Activated naive CD4-positive, alpha-beta T cell treated with anti-CD3 and anti-CD28 coated beads, Interleukin-2, amount 50 U/mL, for 72 hours (primary cell): ENCODE results near the gene CEBPA. TPM values are rescaled to one million over a fixed set of nuclear protein-coding genes. Genes with fewer than 3 reads are reported as not detected.
"Not testable (repeated sequence)": the region's sequence is repeated elsewhere in the genome, so short reads cannot be mapped to it uniquely, and the experiment has no call there.

ENCODE experiments used
- ATAC-seq, 2 donors: fragments of 150-1000 bp; cut with Tn5 transposase; 2 replicates each; pipeline ENCODE4 v1.10.0; 2021; ENCODE audit warnings: mild to moderate bottlenecking in 2 of 2, moderate library complexity in 2 of 2
- DNase-seq, 2 donors: peaks; one replicate each; pipeline ENCODE4 v3.0.0; 2021 to 2022; ENCODE audit warnings: low spot score in 2 of 2
- H3K27ac Mint-ChIP-seq, 2 donors: one replicate each; pipeline ENCODE4 v1.8.0; 2022; ENCODE audit warnings: mild to moderate bottlenecking in 2 of 2, mixed read lengths in 2 of 2
- H3K36me3 Mint-ChIP-seq, 2 donors: one replicate each; pipeline ENCODE4 v1.8.0; 2022; ENCODE audit warnings: mixed read lengths in 2 of 2
- H3K9me3 Mint-ChIP-seq, 2 donors: one replicate each; pipeline ENCODE4 v1.8.0; 2022; ENCODE audit warnings: mixed read lengths in 2 of 2
- total RNA-seq, 2 donors: library from RNA; stranded (reverse); gene quantifications; one replicate each; pipeline ENCODE4 v1.2.3, GENCODE V29; 2022

The CEBPA gene
- total RNA-seq, 2 donors from 2014 or later: 0.49 TPM; not detected in 1

DNA sequence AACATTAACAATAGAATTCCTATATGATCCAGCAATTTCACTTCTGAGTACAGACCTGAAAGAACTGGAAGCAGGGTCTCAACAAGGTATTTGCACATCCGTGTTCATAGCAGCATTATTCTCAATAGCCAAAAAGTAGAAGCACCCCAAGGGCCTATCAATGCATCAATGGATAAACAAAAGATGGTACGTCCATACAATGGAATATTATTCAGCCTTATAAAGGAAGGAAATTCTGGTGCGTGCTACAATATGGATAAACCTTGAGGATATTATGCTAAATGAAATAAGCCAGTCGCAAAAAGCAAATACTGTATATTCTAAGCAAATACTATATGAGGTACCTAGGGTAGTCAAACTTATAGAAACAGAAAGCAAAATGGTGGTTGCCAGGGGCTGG is 30.8 kb upstream of the CEBPA start:
- Mint-ChIP-seq H3K27ac (no peak overlapping the region), H3K9me3 (no peaks in the 10 kb centered on the region), H3K36me3 (no peaks in the 10 kb centered on the region)
- no peak for DNase-seq
- ATAC-seq: no peak

DNA sequence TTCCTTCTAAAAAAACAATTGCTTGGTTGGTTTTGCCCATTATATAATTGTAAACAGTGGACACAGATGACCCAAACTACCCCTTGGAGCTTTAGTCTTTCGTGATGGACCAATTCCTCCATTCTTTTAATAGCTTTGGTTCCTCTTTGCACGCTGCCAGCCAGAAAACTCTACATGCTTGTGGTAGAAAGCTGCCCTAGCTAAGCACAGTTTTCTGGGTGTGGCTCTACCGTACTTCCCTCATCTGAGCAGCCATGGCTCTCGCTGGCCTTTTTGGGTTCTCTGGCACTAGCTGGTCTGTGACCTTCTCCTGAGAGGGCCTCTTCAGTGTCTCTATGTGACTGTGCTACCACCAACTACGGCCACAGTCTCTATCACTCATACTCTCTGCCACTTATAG is 29.9 kb upstream of the CEBPA start:
- H3K9me3 Mint-ChIP-seq: no peaks in the 10 kb centered on the region
- H3K27ac Mint-ChIP-seq: no peak overlapping the region
- no peak for DNase-seq
- ATAC-seq: no peak
- H3K36me3 Mint-ChIP-seq: no peaks in the 10 kb centered on the region

DNA sequence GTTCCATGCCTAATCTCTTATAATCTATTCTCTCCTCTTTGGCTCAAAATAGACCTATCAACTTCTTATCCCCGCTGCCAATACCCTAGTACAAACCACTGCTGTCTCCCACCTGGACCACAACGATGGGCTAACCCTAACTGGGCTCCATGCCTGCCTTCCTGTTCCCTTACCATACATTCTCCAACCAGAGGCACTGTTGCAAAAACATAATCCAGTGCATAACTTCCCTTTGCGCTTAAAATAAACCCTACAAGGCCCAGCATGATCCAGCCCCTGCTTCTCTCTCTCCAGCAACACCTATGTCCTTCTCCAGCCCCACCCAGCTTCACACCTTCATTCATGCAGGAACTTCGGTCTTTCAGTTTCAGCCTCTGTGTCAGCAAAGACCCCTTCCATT is 27.4 kb upstream of the CEBPA start:
- Mint-ChIP-seq H3K27ac (no peak overlapping the region), H3K9me3 (no peaks in the 10 kb centered on the region), H3K36me3 (no peaks in the 10 kb centered on the region)
- no peak for ATAC-seq
- no peak for DNase-seq

DNA sequence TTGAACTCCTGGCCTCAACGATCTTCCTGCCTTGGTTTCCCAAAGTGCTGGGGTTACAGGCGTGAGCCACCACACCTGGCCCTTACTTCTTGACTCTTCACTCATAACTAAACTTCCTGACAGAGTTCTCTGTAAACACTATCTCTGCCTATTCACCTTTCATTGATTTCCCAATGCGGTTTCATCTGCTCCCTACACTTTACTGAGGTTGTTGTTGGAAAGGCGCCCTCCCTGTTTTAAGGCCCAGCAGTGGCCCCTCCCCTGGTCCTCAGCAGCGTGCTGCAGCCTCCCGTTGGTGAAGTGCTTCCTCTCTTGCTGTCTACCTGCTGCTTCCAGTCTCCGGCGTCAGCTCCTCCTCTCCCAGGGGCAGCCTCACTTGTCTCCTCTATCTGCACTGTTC is 26.7 kb upstream of the CEBPA start:
- Mint-ChIP-seq H3K9me3 (no peaks in the 10 kb centered on the region), H3K36me3 (no peaks in the 10 kb centered on the region)

DNA sequence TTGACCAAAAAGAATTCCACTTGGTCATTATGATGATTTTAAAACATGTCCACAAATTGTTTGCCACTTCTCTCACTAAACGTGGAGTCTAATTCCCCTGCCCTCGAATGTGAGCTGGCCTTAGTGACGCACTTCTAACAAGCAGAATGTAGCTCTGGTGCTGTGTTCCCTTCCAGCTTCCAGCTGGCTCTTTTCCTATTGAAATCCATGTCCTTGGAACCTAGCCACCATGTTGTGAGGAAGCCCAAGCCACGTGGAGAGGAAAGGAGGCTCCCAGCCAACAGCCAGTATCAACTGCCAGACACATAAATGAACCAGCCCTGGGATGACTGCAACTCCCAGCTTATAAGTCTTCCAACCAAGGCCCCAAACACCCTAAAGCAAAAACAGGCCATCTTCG is 23.6 kb upstream of the CEBPA start:
- no peak overlapping the region for H3K27ac Mint-ChIP-seq
- no peaks in the 10 kb centered on the region for H3K36me3 Mint-ChIP-seq
- no peaks in the 10 kb centered on the region for H3K9me3 Mint-ChIP-seq
- ATAC-seq (no peak), DNase-seq (no peak)

More for the DNA sequence above, 26.7 kb upstream of the CEBPA start:
- DNase-seq (no peak), ATAC-seq (no peak)
- no peak overlapping the region for H3K27ac Mint-ChIP-seq

DNA sequence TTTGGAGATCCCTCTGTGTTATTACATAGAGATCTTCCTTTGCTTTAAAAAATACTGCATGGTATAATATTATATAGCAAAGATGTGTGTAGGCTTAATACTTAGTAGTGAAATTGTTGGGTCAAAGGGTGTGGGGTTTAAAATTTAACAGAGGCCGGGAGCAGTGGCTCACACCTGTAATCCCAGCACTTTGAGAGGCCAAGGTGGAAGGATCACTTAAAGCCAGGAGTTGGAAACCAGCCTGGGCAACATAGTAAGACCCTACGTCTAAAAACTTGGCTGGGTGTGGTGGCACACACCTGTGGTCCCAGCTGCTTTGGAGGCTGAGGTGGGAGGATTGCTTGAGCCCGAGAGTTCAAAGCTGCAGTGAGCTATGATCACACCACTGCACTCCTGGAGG is 22.3 kb upstream of the CEBPA start:
- Mint-ChIP-seq H3K36me3 (peaks cover 0 to 5% of the 10 kb centered on the region in 2 donors), H3K9me3 (peaks cover 0 to 5% of the 10 kb centered on the region in 2 donors), H3K27ac (no peak overlapping the region)
- DNase-seq: no peak
- ATAC-seq: no peak

DNA sequence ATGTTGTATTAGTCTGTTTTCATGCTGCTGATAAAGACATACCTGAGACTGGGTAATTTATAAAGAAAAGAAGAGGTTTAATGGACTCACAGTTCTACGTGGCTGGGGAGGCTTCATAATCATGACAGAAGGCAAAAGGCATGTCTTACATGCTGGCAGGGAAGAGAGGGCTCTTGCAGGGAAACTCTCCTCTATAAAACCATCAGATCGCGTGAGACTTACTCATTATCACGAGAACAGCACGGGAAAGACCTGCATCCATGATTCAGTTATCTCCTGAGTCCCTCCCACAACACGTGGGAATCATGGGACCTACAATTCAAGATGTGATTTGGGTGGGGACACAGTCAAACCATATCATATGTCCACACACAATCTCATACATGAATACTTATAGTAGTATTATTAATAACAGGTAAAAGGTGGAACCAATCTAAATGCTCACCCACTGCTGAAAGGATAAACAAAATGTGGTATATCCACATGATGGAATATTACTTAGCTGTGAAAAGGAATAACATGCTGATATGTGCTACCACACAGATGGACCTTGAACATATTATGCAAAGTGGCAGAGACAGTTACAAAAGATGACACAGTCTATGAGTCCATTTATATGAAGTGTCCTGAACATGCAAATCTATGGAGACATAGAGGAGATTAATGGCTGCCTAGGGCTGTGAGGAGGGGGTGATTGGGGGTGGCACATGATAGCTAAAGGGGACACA is 20.9 kb upstream of the CEBPA start:
- peaks cover 0 to 10% of the 10 kb centered on the region in 2 donors for H3K36me3 Mint-ChIP-seq
- no peak for DNase-seq
- H3K9me3 Mint-ChIP-seq: peaks cover 0 to 5% of the 10 kb centered on the region in 2 donors
- ATAC-seq: no peak
- H3K27ac Mint-ChIP-seq: no peak overlapping the region

DNA sequence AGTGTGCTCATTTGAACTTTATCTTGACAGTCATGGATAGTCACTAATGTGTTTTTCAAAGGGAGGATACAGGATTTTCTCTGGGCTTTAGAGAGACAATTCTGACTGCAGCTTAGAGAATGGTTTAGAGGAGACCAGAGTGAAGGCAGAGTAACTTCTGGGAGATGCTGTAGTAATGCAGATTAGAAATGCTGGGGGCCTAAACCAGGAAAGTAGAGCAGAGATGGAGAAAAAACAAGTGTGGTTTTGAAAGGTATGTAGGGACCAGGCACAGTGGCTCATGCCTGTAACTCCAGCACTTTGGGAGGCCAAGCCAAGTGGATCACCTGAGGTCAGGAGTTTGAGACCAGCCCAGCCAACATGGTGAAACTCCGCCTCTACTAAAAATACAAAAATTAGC is 18.3 kb upstream of the CEBPA start:
- Mint-ChIP-seq H3K36me3 (peaks cover 0 to 10% of the 10 kb centered on the region in 2 donors), H3K27ac (no peak overlapping the region), H3K9me3 (peaks cover 0 to 5% of the 10 kb centered on the region in 2 donors)
- no peak for ATAC-seq
- DNase-seq: no peak

DNA sequence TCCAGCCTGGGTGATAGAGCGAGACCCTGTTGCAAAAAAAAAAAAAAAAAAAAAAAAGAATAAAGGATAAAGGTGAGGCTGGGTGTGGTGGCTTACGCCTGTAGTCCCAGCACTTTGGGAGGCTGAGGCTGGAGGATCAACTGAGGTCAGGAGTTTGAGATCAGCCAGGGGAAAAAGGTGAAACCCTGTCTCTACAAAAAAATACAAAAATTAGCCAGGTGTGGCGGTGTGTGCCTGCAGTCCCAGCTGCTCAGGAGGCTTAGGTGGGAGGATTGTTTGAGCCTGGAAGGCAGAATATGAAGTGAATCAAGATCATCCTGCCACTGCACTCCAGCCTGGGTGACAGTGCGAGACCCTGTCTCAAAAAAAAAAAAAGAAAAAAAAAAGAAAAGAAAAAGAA is 15.7 kb upstream of the CEBPA start:
- not testable (repeated sequence) for ATAC-seq

DNA sequence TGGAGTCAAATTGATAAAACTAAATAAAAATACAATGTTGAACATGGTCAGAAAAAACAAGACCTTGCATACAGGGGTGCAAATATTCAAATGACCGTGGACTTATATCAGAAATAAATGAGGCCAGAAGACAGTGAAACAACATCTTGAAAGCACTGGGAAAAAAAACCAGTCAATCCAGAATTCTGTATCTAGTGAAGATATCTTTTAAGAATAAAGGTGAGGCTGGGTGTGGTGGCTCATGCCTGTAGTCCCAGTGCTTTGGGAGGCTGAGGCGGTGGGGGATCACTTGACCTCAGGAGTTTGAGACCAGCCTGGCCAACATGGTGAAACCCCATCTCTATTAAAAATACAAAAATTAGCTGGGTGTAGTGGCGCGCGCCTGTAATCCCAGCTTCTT is 15.2 kb upstream of the CEBPA start:
- ATAC-seq: no peak
- no peak for DNase-seq
- Mint-ChIP-seq H3K27ac (no peak overlapping the region), H3K9me3 (peaks cover 0 to 5% of the 10 kb centered on the region in 2 donors), H3K36me3 (peaks cover 0 to 10% of the 10 kb centered on the region in 2 donors)

More for the DNA sequence above, 15.7 kb upstream of the CEBPA start:
- H3K27ac Mint-ChIP-seq, DNase-seq, H3K36me3 Mint-ChIP-seq, H3K9me3 Mint-ChIP-seq: not testable (repeated sequence)

DNA sequence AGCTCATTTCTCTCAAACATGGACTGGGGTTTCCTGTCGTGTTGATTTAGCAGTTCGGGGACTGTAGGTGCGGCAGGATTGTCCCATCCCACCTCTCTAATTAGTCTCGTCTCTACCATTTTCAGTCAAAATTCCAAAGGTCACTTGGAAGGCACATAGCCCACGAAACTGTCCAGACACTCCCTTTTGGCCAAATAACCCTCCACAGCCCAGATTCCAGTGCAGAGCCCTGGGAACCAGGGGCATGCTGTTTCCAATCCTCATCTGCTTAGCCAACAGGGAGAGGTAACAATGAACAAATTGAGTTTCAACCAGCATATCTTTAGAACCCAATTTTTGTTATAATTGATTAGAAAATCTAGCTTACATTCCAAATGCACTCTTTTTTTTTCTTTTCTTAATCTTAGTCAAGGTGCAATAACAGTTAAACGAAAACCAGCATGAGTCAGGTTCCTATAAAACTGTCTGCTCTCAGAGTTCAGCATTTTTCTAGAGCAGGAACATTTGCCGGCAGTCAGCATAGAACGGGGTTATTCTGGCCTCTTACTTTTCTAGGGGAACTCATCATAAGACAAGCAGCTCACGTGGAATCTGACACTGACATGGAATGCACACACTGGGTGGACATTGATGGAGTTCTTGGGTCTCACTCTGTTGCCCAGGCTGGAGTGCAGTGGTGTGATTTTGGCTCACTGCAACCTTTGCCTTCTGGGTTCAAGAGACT is 14.4 kb upstream of the CEBPA start:
- peaks cover 0 to 5% of the 10 kb centered on the region in 2 donors for H3K9me3 Mint-ChIP-seq
- ATAC-seq (no peak), DNase-seq (no peak)
- peaks cover 0 to 10% of the 10 kb centered on the region in 2 donors for H3K36me3 Mint-ChIP-seq
- H3K27ac Mint-ChIP-seq: no peak overlapping the region

DNA sequence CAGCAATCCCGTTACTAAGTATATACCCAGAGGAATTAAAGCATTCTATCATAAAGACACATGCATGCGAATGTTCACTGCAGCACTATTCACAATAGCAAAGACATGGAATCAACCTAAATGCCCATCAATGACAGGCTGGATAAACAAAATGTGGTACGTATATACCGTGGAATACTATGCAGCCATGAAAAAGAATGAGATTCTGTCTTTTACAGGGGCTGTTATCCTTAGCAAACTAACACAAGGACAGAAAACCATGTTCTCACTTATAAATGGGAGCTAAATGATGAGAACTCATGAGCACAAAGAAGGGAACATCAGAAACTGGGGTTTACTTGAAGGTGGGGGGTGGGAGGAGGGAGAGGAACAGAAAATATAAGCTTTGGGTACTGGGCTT is 10.5 kb upstream of the CEBPA start:
- not testable (repeated sequence) for H3K27ac Mint-ChIP-seq, ATAC-seq, H3K36me3 Mint-ChIP-seq, DNase-seq, H3K9me3 Mint-ChIP-seq

DNA sequence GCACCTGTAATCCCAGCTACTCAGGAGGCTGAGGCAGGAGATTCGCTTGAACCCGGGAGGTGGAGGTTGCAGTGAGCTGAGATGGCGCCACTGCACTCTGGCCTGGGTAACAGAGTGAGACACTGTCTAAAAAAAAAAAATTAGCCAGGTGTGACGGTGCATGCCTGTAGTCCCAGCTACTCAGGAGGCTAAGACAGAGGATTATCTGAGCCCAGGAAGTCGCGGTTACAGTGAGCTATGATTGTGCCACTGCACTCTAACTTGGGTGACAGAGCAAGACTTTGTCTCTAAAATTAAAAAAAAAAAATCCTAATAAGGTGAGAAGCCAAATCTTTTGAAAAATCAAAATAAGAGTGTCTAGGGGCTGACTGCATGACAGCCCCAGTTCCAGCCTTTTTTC is 9.7 kb upstream of the CEBPA start:
- Mint-ChIP-seq H3K9me3 (no peaks in the 10 kb centered on the region), H3K36me3 (no peaks in the 10 kb centered on the region), H3K27ac (no peak overlapping the region)
- ATAC-seq: no peak
- no peak for DNase-seq

DNA sequence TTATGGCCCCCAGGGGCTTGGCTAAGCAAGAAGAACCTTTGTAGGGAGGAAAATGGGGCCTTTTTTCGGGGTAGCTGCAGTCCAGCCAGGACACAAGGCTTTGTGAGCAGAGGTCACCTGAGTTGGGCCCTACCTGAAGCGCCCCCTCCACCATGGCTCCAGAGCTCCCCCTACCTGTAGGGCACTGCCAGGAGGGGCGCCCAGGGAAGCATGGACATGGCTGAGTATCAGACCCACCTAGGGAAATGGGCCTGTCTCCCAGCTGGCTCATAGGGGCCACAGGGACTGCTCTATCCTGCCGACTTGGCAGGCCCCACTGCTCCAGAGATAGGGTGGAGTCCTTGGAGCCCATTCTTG is 9.0 kb upstream of the CEBPA start:
- peak in 1 of 2 donors; percentile 40 for DNase-seq
- H3K36me3 Mint-ChIP-seq: no peaks in the 10 kb centered on the region
- H3K9me3 Mint-ChIP-seq: no peaks in the 10 kb centered on the region
- ATAC-seq: peak in 1 of 2 donors; percentile 64
- no peak overlapping the region for H3K27ac Mint-ChIP-seq

DNA sequence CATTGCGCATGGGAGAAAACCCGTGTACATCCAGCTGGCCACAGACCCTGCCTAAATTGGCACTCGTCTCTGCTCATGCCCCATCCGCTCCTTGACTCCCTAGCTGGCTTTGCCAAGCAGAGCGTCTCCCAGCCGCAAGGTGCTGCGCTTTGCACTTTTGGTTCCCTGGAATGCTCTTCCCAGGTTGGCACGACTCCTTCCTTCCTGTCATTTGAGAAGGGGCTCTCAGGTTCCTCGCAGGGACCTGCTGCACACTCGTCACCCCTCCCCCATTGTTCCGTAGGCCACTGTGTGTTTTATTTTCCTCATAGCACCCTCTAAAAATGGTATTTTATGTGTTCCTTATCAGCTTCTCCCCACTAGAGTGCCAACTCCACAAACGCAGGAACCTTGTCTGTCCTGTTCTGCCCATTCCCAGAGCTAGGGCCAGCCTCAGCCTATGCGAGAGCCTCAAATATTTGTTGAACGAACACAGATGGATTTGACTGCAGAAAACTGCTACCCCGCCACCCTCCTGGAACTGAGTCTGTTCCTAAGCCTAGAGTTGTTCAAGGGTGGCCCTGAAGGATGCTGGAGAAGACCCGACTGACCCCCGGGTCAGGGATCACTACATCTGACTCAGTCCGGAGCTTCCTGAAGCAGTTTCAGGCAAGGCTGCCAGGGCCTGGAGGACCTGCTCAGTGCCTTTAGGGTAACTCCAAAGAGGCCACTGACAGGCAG is 8.4 kb upstream of the CEBPA start:
- Mint-ChIP-seq H3K9me3 (no peaks in the 10 kb centered on the region), H3K27ac (peak overlapping the region in 1 of 2 donors; percentile 80), H3K36me3 (no peaks in the 10 kb centered on the region)
- DNase-seq: no peak
- no peak for ATAC-seq

DNA sequence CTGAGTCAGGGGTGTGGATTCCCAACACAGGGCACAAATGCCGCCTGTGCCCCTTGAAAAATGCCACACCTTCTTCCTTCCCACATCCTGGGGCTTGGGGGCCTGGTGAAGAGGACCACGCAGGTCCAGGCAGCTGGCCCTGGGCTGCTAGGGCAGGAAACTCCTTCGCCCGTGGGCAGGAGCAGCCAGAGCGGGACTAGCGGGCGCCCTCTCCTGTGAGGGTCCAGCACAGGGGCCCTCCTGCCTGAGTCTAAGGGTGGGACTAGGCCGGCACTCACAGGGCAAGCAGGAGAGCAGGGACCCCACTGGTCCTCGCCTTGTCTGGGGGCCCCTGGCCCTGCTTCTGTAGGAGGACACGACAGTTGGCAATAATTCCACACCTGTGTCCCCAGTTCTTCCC is 7.5 kb upstream of the CEBPA start:
- Mint-ChIP-seq H3K27ac (no peak overlapping the region), H3K36me3 (no peaks in the 10 kb centered on the region), H3K9me3 (no peaks in the 10 kb centered on the region)
- DNase-seq: no peak
- ATAC-seq: no peak
